ENCODE results near the gene ZYX. TPM values are rescaled to one million over a fixed set of nuclear protein-coding genes. Genes with fewer than 3 reads are reported as not detected.
A peak's percentile ranks its signal among the peaks of the same experiment; 100 is the strongest.

Gene ZYX
- total RNA-seq, 1 donor from 2014 or later, result 523 TPM

- H3K27me3 Mint-ChIP-seq (ENCODE audit: low read depth, unreplicated experiment), result peaks cover 37% of the 10 kb centered on the region
- H3K4me1 ChIP-seq (ENCODE audit: insufficient read depth, low read length), result no peaks in the 10 kb centered on the region
Measured at GRCh38 chr7:143341842-143342241, 39.3 kb upstream of the ZYX start.

GRCh38 chr7:143343596-143343995 lies 37.5 kb upstream of the ZYX start:
- FAIRE-seq (no peak), DNase-seq (ENCODE audit: low read depth) (no peak)
- H3K9me3 Mint-ChIP-seq (ENCODE audit: unreplicated experiment), result no peaks in the 10 kb centered on the region
- Histone ChIP-seq H3K4me1 (ENCODE audit: insufficient read depth, low read length) (no peaks in the 10 kb centered on the region), H2AFZ (ENCODE audit: low read depth, low read length) (no peak overlapping the region), H3K79me2 (ENCODE audit: insufficient read depth, low read length) (no peaks in the 10 kb centered on the region), H3K9ac (ENCODE audit: low read length) (no peak overlapping the region), H4K20me1 (ENCODE audit: insufficient read depth, low read length) (no peaks in the 10 kb centered on the region), H3K36me3 (ENCODE audit: insufficient read depth, low read length) (no peaks in the 10 kb centered on the region), H3K27me3 (ENCODE audit: insufficient read depth, low read length) (peaks cover 19% of the 10 kb centered on the region), H3K4me2 (ENCODE audit: low read length) (no peak overlapping the region), H3K4me3 (ENCODE audit: insufficient read depth, low read depth, low read length) (no peak overlapping the region), H3K27ac (ENCODE audit: low read depth, low read length) (no peak overlapping the region), H3K9me3 (ENCODE audit: insufficient read depth, low read depth, low read length) (no peaks in the 10 kb centered on the region)
- H3K4me3 Mint-ChIP-seq (ENCODE audit: unreplicated experiment), result no peak overlapping the region
- H3K27ac Mint-ChIP-seq (ENCODE audit: unreplicated experiment), result no peak overlapping the region
- TF ChIP-seq CTCF (IDR thresholded peaks at IDR 0.05; ENCODE audit: insufficient read depth, low read depth, low read length) (no peak), EZH2 (IDR thresholded peaks at IDR 0.05; ENCODE audit: insufficient read depth, low read length) (no peak)
- peaks cover 41% of the 10 kb centered on the region for H3K27me3 Mint-ChIP-seq (ENCODE audit: low read depth, unreplicated experiment)
- H3K36me3 Mint-ChIP-seq (ENCODE audit: low read depth, unreplicated experiment), result peaks cover 2% of the 10 kb centered on the region
- no peaks in the 10 kb centered on the region for H3K4me1 Mint-ChIP-seq (ENCODE audit: low read depth, unreplicated experiment)

More at GRCh38 chr7:143341842-143342241, 39.3 kb upstream of the ZYX start:
- H3K4me1 Mint-ChIP-seq (ENCODE audit: low read depth, unreplicated experiment), result no peaks in the 10 kb centered on the region
- H3K4me3 ChIP-seq (ENCODE audit: insufficient read depth, low read depth, low read length), result no peak overlapping the region
- no peaks in the 10 kb centered on the region for H3K9me3 Mint-ChIP-seq (ENCODE audit: unreplicated experiment)
- H2AFZ ChIP-seq (ENCODE audit: low read depth, low read length), result no peak overlapping the region
- peaks cover 2% of the 10 kb centered on the region for H3K36me3 Mint-ChIP-seq (ENCODE audit: low read depth, unreplicated experiment)
- no peak overlapping the region for H3K4me2 ChIP-seq (ENCODE audit: low read length)
- H3K79me2 ChIP-seq (ENCODE audit: insufficient read depth, low read length), result no peaks in the 10 kb centered on the region
- peaks cover 18% of the 10 kb centered on the region for H3K27me3 ChIP-seq (ENCODE audit: insufficient read depth, low read length)
- no peaks in the 10 kb centered on the region for H3K36me3 ChIP-seq (ENCODE audit: insufficient read depth, low read length)
- no peak overlapping the region for H3K27ac ChIP-seq (ENCODE audit: low read depth, low read length)
- no peak overlapping the region for H3K27ac Mint-ChIP-seq (ENCODE audit: unreplicated experiment)
- FAIRE-seq, result no peak
- DNase-seq (ENCODE audit: low read depth), result no peak
- no peaks in the 10 kb centered on the region for H3K9me3 ChIP-seq (ENCODE audit: insufficient read depth, low read depth, low read length)
- H3K9ac ChIP-seq (ENCODE audit: low read length), result no peak overlapping the region
- TF ChIP-seq CTCF (IDR thresholded peaks at IDR 0.05; ENCODE audit: insufficient read depth, low read depth, low read length), result no peak
- no peak for TF ChIP-seq EZH2 (IDR thresholded peaks at IDR 0.05; ENCODE audit: insufficient read depth, low read length)
- H3K4me3 Mint-ChIP-seq (ENCODE audit: unreplicated experiment), result no peak overlapping the region
- H4K20me1 ChIP-seq (ENCODE audit: insufficient read depth, low read length), result no peaks in the 10 kb centered on the region

- Mint-ChIP-seq H3K36me3 (ENCODE audit: low read depth, unreplicated experiment) (peaks cover 2% of the 10 kb centered on the region), H3K4me3 (ENCODE audit: unreplicated experiment) (peak overlapping the region; percentile 68), H3K4me1 (ENCODE audit: low read depth, unreplicated experiment) (no peaks in the 10 kb centered on the region), H3K9me3 (ENCODE audit: unreplicated experiment) (peaks cover 2% of the 10 kb centered on the region), H3K27ac (ENCODE audit: unreplicated experiment) (no peak overlapping the region), H3K27me3 (ENCODE audit: low read depth, unreplicated experiment) (peaks cover 49% of the 10 kb centered on the region)
- Histone ChIP-seq H3K27ac (ENCODE audit: low read depth, low read length) (no peak overlapping the region), H3K4me2 (ENCODE audit: low read length) (peak overlapping the region; percentile 81), H3K9ac (ENCODE audit: low read length) (no peak overlapping the region), H3K4me1 (ENCODE audit: insufficient read depth, low read length) (no peaks in the 10 kb centered on the region), H4K20me1 (ENCODE audit: insufficient read depth, low read length) (no peaks in the 10 kb centered on the region), H3K27me3 (ENCODE audit: insufficient read depth, low read length) (peaks cover 23% of the 10 kb centered on the region), H3K9me3 (ENCODE audit: insufficient read depth, low read depth, low read length) (no peaks in the 10 kb centered on the region), H3K79me2 (ENCODE audit: insufficient read depth, low read length) (no peaks in the 10 kb centered on the region), H2AFZ (ENCODE audit: low read depth, low read length) (peak overlapping the region; percentile 83), H3K4me3 (ENCODE audit: insufficient read depth, low read depth, low read length) (peak overlapping the region; percentile 33), H3K36me3 (ENCODE audit: insufficient read depth, low read length) (no peaks in the 10 kb centered on the region)
- no peak for FAIRE-seq
- TF ChIP-seq EZH2 (IDR thresholded peaks at IDR 0.05; ENCODE audit: insufficient read depth, low read length), result peak; percentile 65
- peak; percentile 15 for TF ChIP-seq CTCF (IDR thresholded peaks at IDR 0.05; ENCODE audit: insufficient read depth, low read depth, low read length)
- peak; percentile 23 for DNase-seq (ENCODE audit: low read depth)
Measured at GRCh38 chr7:143345428-143345900, 35.7 kb upstream of the ZYX start.

Measured in astrocyte (in vitro differentiated cells and primary cell).